Measurements from ENCODE around the gene MRPS24. TPM values are rescaled to one million over a fixed set of nuclear protein-coding genes. Genes with fewer than 3 reads are reported as not detected.

MRPS24 gene
- total and polyA plus RNA-seq, 2 of the 13 experiments (the other 11 are each of a cell fraction or from before 2014, with no cell fraction given), result 135 to 162 TPM

GRCh38 chr7:43905209-43905946 lies 36.1 kb upstream of the MRPS24 start (continued):
- peak; percentile 64; the same call in 1 of the 2 replicates for TF ChIP-seq ZNF792 (CRISPR knock-in tag; IDR thresholded peaks at IDR 0.05)
- TF ChIP-seq TARDBP (CRISPR knock-in tag; IDR thresholded peaks at IDR 0.05), result peak; percentile 88
- TF ChIP-seq ZNF143 (CRISPR knock-in tag; IDR thresholded peaks at IDR 0.05), result no peak
- no peak for TF ChIP-seq RFX3 (CRISPR knock-in tag; IDR thresholded peaks at IDR 0.05)
- TF ChIP-seq ZNF660 (CRISPR knock-in tag; IDR thresholded peaks at IDR 0.05; ENCODE audit: borderline replicate concordance, low read depth), result no peak
- 0 out of 4 replicates have a peak, but pooled peaks of 1 of the 2 experiments have one; percentile 47 for TF ChIP-seq ATF4 (CRISPR knock-in tag; IDR thresholded peaks at IDR 0.05)
- no peak for TF ChIP-seq IRF1 (CRISPR knock-in tag; IDR thresholded peaks at IDR 0.05; ENCODE audit: low read depth)
- peak; percentile 40; the same call in 1 of the 2 replicates for TF ChIP-seq PHF8 (CRISPR knock-in tag; IDR thresholded peaks at IDR 0.05)
- TF ChIP-seq THRA (CRISPR knock-in tag; IDR thresholded peaks at IDR 0.05; ENCODE audit: borderline replicate concordance), result peak; percentile 71; the same call in 1 of the 2 replicates
- TF ChIP-seq ZBTB42 (CRISPR knock-in tag; IDR thresholded peaks at IDR 0.05), result no peak
- peak; percentile 97 for TF ChIP-seq PHF21A (CRISPR knock-in tag; IDR thresholded peaks at IDR 0.05)
- TF ChIP-seq ZNF24 (IDR thresholded peaks at IDR 0.05), result 0 out of 2 replicates have a peak, but pooled peaks have one; percentile 23
- peak; percentile 46; the same call in 1 of the 2 replicates for TF ChIP-seq HMGXB3 (CRISPR knock-in tag; IDR thresholded peaks at IDR 0.05; ENCODE audit: borderline replicate concordance)
- TF ChIP-seq SOX6 (IDR thresholded peaks at IDR 0.05), result no peak
- TF ChIP-seq SOX6 (CRISPR knock-in tag; IDR thresholded peaks at IDR 0.05), result peak; percentile 82
- peak in 1 of 2 experiments; percentile 68; a peak in 2 of 4 replicates for TF ChIP-seq REST (IDR thresholded peaks at IDR 0.05; ENCODE audit: borderline replicate concordance in 1 of 2, low read depth in 1 of 2, low read length in 2 of 2)
- 0 out of 2 replicates have a peak, but pooled peaks have one; percentile 15 for TF ChIP-seq CREB1 (IDR thresholded peaks at IDR 0.05)
- TF ChIP-seq CREB1 (CRISPR knock-in tag; IDR thresholded peaks at IDR 0.05), result peak; percentile 78

Data from HepG2 (cell line).